ENCODE data around the gene ANP32A. TPM values are rescaled to one million over a fixed set of nuclear protein-coding genes. Genes with fewer than 3 reads are reported as not detected.

The ANP32A gene
- total RNA-seq, 1 experiment from 2014 or later, result 113 TPM

DNA sequence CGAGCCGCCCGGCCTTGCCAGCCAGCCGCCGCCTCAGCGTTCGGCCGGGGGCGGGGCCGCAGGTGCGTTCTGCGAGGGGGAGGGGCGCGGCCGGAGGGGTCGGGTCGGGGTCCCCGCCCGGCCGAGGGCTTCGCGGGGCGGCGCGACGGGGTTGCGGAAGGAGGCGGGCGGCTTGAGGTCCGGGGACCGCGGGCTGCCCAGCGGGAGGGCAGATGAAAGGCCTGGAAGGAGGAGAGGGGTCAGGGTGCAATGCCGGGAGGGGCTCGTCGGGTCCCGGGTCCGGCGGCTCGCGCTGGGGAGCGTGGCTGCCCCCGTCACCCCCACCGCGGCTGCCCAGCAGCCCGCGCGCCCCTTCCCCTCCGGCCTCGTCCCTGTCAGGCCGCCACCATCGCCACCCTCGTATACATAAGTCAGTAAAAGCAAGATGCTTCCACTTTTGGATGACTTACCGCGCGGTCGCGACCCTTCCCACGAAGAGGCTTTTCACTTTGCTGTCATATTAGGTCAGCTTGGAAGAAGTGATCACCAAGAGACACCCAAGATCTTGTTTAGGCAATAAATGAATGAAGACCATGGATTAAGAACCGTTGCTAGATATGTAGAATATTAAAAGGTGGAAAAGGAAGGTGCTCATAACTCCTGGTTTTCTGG lies 620 bp upstream of the ANP32A start:
- no peak for DNase-seq (ENCODE audit: low spot score)

DNA sequence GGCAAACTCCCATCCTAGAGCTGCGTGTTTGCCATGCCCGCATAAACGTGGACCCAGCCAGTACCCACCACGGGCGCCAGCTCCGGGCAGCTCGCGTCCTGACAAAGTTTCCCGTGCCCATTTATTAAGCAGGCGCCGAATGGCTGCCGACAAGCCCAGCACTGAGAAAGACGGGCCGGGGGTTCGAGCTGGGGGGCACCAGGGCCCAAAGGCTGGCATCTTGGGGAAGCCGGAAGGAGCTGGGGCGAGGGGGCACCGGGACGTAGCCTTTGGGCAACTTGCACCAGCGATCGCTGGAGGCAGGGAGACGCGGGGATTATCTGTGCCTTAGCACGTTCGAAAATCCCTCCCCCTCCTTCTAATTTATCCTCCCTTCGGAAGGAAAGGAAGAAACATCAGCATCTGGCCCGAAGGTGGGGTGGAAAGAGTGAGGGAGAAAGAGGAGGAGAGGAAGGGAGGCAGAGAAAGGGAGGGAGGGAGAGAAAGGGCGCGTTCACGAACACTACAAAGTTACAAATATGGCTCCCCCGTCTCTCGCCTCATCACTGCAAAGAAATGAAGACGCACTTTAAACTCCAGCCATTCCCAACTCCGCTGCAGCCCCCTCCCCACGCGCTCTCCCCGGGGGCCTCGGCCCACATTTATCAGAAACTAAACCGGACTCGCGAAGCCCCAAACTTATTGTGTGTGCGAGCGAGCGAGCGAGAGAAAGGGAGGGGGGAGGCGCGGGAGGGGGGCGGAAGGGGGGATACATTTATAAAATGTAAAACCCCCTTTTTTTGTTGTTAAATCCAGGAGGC lies 1.0 kb downstream of the ANP32A start:
- DNase-seq (ENCODE audit: low spot score), result peak; percentile 58

DNA sequence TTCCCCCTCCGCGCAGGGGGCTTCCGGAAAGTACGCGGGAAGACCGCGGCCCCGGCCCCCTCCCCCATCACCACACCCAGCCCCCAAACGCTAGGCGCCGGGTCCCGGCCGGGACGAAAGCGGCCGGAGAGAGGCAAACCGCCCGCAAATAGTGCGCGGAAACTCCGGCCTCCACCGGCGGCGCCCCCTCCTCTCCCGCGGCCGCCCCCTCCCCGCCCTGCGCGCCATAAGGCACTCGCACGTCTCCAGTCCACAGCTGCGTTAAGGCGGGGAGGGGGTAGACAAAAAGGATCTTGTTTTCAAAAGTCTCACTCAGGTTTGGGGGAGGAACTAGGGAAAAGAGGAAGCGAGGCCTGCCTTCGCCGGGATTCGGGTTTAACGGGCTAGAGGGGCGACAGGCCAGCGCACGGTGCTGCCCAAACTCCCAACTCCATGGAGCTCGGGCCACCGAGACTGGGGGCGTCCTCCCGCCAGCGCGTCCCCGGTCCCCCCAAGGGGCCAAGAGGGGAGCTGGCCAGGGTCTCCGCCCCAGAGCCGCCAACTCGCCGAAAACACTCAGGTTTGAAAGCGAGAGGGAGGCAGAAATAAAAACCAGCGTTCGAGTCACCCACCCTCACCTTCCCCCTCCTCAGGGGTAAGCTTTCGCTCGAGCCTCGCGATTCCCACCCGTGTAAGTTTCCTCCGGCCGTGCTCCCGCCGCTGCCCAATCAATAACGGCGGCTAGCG lies 1.8 kb downstream of the ANP32A start:
- DNase-seq (ENCODE audit: low spot score), result peak; percentile 50

DNA sequence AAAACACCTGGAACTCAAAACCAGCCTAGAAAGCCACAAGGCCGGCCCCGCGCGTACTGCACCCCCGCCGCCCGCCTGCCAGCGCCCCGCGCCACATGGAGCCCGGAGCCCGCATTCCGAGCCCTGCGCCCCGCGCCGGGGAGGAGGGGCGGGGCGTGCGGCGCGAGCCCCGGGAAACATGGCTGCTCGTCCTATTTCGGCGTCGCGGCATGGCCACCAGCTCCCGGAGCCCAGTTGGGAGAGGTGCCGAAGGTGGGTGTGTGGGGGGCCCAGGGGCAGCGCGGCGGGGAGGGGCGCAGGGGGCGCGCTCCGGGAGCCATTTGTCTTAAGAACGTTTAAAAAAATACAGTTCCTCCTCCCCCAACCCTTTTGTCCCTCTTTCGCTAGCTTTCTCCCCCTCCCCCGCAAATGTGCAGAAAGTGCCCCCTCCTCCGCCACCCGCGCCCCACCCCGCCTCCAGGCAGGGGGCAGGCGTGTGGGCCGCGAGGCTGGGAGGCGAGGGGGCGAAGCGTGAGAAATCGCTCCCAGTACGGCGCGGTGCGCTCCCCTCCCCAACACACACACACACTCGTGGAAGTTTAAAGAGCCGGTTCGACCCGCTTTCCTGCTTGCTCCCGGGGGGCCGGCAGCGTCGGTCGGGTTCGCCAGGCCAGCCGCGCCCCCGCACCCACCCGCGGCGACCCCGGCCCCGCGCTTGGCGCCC lies 2.5 kb downstream of the ANP32A start:
- DNase-seq (ENCODE audit: low spot score), result peak; percentile 72

DNA sequence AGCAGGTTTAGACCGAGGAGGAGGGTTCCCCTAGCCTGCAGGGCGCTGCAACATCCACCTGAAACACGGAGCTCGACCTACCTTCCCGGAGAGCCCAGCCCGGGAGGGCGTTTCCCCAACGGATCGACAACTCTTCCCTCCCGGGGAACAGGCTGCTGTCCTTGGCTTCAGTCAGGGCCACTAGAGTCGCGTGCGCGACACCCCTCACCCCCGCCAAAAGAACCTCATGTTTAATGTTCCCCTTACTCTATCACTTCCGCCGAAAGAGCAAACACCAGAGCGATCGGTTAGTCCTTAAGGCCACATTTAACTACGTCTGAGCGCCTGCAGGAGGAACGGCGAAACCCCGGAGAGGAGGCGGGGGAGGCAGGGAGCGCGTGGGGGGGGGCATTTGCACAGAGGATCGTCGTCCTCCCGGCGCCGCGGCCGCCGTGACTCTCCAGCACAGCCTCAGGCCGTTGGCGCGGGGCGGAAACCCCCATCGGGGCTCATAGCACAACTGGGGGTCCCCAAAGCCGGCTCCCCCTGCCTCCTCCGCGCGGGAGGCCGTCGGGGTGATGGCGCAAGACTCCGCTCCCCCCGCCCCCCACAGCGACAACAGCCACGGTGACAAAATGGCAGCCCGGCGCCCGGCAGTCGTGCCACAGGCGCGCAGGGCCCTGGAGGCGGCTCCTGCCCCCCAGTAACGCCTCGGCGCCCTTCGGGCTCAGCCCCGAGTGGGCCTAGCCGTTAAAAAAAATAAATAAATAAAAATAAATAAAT lies 3.2 kb downstream of the ANP32A start:
- DNase-seq (ENCODE audit: low spot score), result peak; percentile 77

DNA sequence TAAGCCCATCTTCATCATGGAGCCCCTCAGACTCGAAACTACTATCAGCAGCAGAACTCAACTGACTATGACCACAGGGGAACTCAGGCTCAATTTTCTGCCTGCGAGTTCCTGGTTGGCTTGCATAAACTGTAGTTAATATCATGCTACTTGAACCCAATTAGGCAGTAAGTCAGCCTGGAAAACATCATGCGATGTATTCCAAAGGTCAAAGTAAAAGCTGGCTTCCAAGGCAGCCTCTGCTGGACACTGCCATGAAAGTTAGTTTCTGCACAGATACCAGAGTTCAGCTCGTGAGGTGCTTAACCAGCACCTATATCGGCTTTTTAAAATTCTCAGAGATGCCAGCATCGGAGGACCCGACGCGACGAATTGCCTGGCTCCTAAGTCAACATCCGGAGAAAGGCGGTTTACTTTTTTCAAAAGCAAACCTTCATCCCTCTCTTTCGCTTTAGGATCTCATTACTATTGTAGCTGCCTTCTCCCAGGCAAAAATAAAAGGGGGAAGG lies 3.8 kb downstream of the ANP32A start:
- peak; percentile 64 for DNase-seq (ENCODE audit: low spot score)

DNA sequence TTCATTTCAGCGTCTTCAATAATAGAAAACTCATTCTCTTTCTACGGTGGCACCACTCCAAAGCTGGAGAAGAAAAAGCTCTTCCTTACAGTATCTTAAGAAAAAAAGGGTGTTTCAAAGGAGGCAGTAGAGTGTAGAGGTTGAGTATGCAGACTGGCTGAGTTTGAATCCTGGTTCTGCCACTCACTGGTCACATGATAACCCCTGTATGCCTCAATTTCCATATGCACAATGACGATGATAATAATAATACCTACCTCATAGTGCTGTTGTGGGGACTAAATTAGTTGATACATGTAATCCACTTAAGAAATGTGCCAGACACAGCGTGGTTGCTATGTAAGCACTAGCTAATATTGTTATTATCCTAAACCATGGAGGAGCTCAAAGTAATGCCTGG lies 4.5 kb downstream of the ANP32A start:
- no peak for DNase-seq (ENCODE audit: low spot score)

DNA sequence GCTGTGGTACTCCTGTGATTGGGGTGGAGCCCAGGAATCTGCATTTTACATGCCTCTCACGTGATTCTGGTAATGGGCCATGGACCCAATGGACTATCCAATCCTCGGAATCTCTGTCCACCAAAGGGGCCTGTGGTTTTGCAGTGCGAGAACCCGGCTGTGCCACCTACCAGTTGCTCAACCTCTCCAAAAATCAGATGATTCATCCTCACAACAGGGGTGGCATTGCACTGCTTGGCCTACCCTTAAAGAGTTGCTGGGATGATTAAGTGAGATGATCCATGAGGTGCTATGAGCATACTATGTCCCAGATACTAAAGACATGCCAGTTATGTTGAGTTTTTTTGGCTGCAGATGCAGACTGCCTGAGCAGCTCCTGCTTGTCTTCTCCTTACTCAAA lies 5.1 kb downstream of the ANP32A start:
- DNase-seq (ENCODE audit: low spot score), result no peak

DNA sequence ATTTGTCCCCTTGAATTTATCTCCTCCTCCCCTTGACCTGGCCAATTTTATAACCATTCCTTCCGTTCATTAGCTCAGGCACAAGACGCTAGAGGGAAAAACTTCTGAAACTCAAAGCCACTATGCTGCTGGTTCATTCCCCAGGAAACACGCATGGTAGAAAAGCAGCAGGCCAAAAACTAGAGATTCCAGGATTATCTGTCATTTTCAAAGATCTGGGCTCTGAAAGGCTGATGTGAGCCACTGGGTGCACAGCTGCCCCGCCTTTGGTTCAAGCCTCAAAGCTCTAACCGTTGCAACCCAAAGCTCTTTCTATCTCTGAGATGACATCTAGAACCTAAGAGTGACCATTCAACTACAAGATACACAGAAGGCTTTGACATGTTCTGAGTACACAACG lies 6.1 kb downstream of the ANP32A start:
- no peak for DNase-seq (ENCODE audit: low spot score)

DNA sequence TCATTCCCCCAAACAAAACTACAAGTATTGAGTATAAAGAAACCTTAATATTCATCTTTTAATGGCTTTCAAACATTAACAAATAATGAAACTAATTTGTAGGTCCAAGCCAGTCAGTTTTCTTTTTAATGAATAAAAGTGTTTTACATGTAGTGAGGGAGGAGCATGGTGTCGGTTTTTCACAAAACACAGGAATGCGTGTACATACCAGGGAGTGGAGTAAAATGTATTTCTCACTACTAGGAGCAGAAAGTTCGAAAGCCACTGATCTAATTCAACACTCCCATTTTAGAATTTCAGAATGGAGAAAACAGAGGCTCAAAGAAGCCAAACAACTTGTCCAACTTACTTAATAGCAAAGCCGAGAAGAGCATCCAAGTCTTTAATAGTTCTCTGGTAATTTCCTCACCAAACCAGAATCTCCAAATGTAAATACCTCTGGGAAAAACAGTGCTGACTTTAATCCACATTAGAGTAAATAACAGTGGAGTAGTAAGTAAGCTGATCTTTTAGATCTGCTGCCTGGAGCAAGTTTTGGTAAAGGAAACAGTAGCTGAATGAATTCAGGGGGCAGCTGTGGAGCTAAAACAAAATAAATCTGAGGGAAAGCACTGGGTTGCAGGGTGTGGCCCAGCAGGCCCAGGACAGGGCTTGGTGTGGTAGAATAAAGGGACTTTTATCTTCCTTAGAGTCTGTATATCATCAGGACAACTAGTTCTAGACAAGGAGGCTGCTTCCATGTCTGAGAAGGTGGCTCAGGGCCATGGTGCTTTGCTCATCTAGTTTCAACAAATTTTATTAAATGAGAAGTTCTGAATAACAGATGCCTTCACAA lies 7.9 kb downstream of the ANP32A start:
- DNase-seq (ENCODE audit: low spot score), result no peak

DNA sequence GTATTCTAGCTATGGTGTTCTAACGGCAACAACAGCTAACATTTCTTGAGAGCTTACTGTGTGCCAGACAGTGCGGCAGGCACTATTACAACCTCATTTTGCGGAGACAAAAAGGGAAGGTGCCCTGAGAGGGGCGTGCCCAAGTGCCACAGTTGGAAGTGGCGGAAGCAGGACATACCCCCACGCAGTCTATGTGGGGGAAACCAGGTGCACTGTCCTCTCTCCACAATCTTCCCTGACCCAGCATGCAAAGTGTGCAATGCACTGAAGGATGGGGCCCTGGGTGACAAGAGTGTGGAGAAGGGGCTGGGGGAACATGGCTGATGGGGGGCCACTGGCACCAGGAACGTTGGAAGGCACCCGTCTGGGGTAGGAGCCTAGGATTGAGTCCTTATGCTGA lies 8.6 kb downstream of the ANP32A start:
- no peak for DNase-seq (ENCODE audit: low spot score)

DNA sequence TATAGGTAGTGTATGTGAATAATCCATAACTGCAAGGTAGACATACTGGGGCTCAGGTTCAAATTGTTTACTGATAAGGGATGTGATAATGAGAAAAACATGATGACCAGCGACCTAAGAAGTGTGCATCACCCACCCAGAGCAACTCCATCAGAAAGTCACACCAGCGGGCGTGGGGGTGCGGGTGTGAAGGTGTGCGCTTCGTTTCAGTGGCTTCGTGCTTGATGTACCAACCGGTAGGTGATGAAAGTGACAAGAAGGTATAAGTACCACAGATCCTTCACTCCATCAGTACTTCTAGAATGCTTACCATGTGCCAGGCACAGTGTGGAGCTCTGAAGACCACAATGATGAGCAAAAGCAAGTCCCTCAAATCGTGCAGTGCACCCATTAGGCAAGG lies 11.2 kb downstream of the ANP32A start:
- DNase-seq (ENCODE audit: low spot score), result no peak

DNA sequence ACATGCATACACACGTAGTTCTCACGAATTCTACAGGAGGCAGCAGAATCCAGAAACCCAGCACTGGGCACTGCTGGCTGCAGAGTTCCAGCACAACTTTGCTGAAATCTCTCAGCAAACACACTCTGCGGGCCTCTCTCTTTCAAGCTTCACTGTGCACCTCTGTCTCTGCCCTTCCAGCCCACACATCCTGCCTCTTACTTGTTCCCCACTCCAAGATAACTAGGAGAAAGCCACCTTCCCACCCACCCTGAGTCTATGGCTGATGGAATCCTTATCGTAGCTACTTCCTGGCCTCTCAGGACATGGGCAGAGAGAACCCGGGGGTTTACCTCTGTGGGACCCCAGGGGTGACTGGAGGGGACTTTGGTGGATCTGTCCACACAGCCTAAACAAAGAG lies 11.9 kb downstream of the ANP32A start:
- DNase-seq (ENCODE audit: low spot score), result no peak

DNA sequence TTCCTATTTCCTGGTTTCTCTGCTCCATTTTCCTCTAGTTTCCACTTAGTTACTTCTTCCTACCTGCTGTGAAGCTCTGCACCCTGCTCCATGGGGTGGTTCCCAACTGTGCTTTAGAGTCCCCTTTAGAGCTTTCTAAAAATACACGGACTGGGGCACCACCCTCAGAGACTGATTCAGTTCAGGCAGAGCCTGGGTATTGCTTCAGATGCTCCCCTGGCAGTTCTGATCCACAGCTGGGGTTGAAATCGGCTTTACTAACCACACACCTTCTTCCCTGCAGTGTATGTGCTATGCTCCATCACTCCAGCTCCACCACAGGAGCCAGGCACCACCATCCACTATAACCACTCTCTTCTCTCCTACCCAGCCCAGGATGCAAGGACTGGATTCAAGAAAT lies 12.6 kb downstream of the ANP32A start:
- DNase-seq (ENCODE audit: low spot score), result no peak

DNA sequence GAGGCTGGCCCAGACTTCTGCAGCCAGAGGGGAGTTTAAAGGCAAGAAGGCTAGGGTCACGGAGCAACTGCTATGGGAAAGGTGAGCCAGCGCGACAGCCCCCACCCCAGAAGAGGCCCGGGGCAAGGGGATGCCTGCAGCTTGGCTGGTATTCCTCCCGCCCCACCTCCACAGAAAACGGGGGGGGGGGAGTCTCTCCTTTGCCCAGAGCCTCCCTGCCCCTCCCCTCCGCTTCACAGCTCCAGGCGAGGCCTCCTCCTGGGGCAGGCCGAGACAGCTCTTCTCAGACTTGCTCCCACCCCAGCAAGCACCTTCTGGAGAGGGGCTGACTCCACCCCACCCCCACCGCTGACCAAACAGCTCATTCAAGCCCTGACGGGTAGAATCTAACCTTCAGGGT lies 13.4 kb downstream of the ANP32A start:
- no peak for DNase-seq (ENCODE audit: low spot score)

DNA sequence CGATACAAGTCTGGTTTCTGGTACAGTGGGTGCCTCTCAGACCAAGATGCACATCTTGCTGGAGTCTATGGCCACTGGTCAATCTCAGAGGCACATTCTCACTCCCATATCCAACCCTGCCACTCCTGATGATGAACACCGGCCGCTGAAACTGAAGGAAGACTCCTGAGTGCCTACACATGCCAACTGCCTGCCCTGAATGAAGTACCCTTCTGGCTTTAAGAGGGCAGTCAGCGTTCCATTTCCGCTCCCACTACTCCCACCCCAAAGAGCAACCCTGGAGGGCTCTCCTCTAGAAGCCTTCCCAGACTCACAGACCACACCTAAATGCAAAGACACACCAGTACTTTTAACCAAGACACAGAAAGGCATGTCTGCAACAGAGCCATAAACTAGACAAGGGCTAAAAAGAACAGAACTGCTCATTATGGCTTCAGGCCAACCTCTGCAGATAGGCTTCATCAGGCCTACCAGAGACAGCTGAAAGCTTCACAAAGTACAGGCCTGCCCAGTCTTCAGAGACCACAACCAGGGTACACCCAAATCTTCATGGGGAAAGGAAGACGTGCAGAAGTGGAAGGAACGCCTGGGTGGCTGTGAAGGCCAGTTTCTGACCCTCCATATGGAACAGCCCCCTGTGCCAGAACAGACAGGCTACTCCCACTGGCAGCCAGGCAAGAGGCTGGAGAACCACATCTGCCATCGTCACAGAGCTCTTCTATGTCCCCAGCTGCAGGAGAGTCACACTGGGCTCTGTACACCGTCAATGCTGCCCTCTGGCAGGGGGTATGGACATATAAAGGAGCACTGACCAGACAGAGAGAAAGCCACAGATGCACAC lies 14.3 kb downstream of the ANP32A start:
- no peak for DNase-seq (ENCODE audit: low spot score)

DNA sequence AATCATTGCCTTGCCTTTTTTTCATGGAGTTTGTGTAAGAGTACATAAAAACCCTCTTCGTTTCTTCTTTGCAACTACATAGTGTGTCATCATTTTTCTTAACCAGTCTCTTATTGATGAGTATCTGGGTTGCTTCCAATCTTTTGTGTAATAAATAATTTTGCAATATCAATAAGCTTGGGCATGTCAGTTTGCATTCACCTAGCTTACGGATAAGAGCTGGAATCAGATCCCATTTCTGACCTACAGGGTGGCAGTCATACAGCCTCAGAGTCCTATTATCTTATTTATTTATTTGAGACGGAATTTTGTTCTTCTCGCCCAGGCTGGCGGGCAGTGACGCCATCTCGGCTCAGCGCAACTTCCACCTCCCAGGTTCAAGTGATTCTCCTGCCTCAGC lies 18.3 kb downstream of the ANP32A start:
- DNase-seq (ENCODE audit: low spot score), result no peak

DNA sequence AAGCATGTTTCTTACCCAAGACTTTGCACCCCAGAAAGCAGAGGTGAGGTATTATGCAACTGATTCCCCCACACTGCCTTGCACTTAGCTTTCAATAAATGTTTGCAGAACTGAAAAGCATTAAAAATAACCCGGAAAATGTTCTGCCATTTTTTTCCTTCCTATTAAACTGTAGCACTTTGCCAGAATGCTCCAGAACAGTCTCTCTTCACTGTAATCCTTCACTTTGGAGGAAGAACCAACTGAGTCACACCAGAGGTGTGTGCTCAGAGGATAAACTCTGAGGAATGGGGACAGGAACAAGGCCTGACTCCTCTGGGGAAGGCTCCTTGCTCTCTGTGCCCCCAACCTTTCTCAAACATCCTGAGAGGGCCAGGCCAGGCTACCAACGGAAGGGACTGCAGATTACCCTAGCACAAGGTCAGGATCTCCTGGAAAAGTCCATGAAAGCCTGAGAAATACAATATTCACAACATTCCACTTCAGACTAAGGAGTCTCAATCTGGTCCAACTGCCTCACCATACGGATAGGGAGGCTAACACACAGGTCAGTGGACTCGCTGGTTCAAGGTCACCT lies 19.0 kb downstream of the ANP32A start:
- no peak for DNase-seq (ENCODE audit: low spot score)

DNA sequence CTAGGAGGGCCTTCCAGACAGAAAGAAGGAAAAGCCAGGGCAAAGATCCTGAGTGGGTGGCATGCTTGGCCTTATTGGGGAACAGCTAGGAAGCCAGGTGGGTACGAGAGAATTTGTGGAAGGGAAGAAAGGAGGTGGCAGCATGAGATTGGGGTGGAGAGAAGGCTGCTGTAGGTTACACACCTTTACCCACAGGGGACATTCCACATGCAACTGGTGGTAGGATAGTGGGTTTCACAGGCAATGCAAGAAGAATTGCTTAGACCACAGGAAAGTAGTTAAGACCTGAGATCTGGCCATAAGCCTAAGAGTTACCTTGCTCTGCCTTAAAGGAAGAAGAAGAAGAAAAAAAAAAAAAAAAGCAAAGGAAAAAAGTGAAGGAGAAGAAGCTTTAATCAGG lies 19.8 kb downstream of the ANP32A start:
- no peak for DNase-seq (ENCODE audit: low spot score)
